Upper lobe of right lung (tissue), 1 donor: ENCODE measurements around the gene RPS6KA2. TPM values are rescaled to one million over a fixed set of nuclear protein-coding genes. Genes with fewer than 3 reads are reported as not detected.
A peak's percentile ranks its signal among the peaks of the same experiment; 100 is the strongest.

Experiments used
- ATAC-seq: fragments of 200-7000 bp; cut with Tn5 transposase; one replicate; pipeline ENCODE4 v1.9.1; 2020; ENCODE audit warnings: mild to moderate bottlenecking, moderate library complexity
- DNase-seq: peaks from one replicate; pipeline ENCODE4 v3.0.0-alpha.2; 2020
- H3K27ac ChIP-seq: fragments of 200-600 bp; one replicate; pipeline ENCODE4 v1.8.0; 2022
- H3K27me3 ChIP-seq: fragments of 200-600 bp; one replicate; pipeline ENCODE4 v1.8.0; 2022; ENCODE audit warnings: mild to moderate bottlenecking
- H3K36me3 ChIP-seq: fragments of 200-600 bp; one replicate; pipeline ENCODE4 v1.8.0; 2022
- H3K4me1 ChIP-seq: fragments of 200-600 bp; one replicate; pipeline ENCODE4 v1.8.0; 2022
- H3K4me3 ChIP-seq: fragments of 200-600 bp; one replicate; pipeline ENCODE4 v1.8.0; 2022; ENCODE audit warnings: mild to moderate bottlenecking
- H3K9me3 ChIP-seq: fragments of 200-600 bp; one replicate; pipeline ENCODE4 v1.8.0; 2022
- CTCF ChIP-seq: fragments of 200-600 bp; IDR thresholded peaks from one replicate; pipeline ENCODE4 v1.8.0; 2022; ENCODE audit warnings: antibody characterized with exemption
- intact Hi-C: fragments of 100-400 bp; cut with DNase I; formaldehyde crosslinking; loops from one replicate; pipeline ENCODE4 v1.11.0; 2022
- total RNA-seq: library from RNA; stranded (reverse); fragmentation: NEBNext Ultra II Directional; extraction: Animal tissue kit (Norgen Biotek cat#: 25700); gene quantifications from one replicate; pipeline ENCODE4 v1.2.1, GENCODE V29; 2021
- donor health status: DM: no; HTN: yes; CAD: no; lungs with severe emphysema.

Gene RPS6KA2
- total RNA-seq, 1 donor from 2014 or later: 136 TPM

- Histone ChIP-seq H3K36me3 (no peaks in the 10 kb centered on the region), H3K9me3 (no peaks in the 10 kb centered on the region), H3K27me3 (no peaks in the 10 kb centered on the region), H3K4me3 (peak overlapping the region; percentile 93), H3K27ac (peak overlapping the region; percentile 96), H3K4me1 (peaks cover 20% of the 10 kb centered on the region)
- DNase-seq: no peak
- no peak for ATAC-seq
- intact Hi-C loops: no loop called here
- no peak for TF ChIP-seq CTCF
Measured at GRCh38 chr6:166381381-166381732, 245.7 kb downstream of the RPS6KA2 start.

DNA sequence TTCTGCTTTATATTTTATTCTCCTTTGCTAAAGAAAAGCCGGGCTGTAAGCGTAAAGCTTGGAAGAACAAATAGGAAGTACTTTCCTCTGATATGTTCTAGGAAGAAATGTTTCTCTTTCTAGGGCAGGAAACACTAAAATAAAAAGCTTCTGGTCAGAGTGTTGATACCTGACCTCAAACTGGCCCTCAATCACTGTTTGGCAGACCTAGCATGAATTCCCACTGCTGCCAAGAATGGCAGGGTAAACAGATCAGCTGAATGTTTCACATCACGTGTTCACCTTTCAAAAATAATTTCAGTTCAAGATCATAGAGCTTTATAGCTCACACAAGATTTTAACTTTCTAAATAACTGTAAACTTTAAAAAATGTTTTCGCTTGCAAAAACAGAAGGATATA is 247.3 kb downstream of the RPS6KA2 start:
- Histone ChIP-seq H3K36me3 (no peaks in the 10 kb centered on the region), H3K9me3 (no peaks in the 10 kb centered on the region), H3K4me3 (no peak overlapping the region), H3K27ac (no peak overlapping the region), H3K4me1 (peaks cover 20% of the 10 kb centered on the region), H3K27me3 (no peaks in the 10 kb centered on the region)
- DNase-seq (no peak), ATAC-seq (no peak)
- TF ChIP-seq CTCF: no peak
- intact Hi-C loops: no loop called here

- no peak overlapping the region for H3K4me3 ChIP-seq
- H3K27ac ChIP-seq: no peak overlapping the region
- intact Hi-C loops: no loop called here
- peaks cover 19% of the 10 kb centered on the region for H3K4me1 ChIP-seq
- no peaks in the 10 kb centered on the region for H3K36me3 ChIP-seq
- TF ChIP-seq CTCF: no peak
- no peaks in the 10 kb centered on the region for H3K9me3 ChIP-seq
- ATAC-seq: no peak
- DNase-seq: no peak
- H3K27me3 ChIP-seq: no peaks in the 10 kb centered on the region
Measured at GRCh38 chr6:166379103-166379586, 247.9 kb downstream of the RPS6KA2 start.

GRCh38 chr6:166377721-166378120 is 249.3 kb downstream of the RPS6KA2 start:
- Histone ChIP-seq H3K27ac (no peak overlapping the region), H3K4me3 (no peak overlapping the region), H3K9me3 (no peaks in the 10 kb centered on the region), H3K4me1 (peaks cover 13% of the 10 kb centered on the region), H3K36me3 (no peaks in the 10 kb centered on the region), H3K27me3 (no peaks in the 10 kb centered on the region)
- intact Hi-C loops: no loop called here
- ATAC-seq (no peak), DNase-seq (no peak)
- no peak for TF ChIP-seq CTCF

- Histone ChIP-seq H3K9me3 (no peaks in the 10 kb centered on the region), H3K36me3 (no peaks in the 10 kb centered on the region), H3K27me3 (no peaks in the 10 kb centered on the region), H3K4me1 (peaks cover 6% of the 10 kb centered on the region), H3K4me3 (no peak overlapping the region), H3K27ac (no peak overlapping the region)
- no peak for TF ChIP-seq CTCF
- intact Hi-C loops: no loop called here
- DNase-seq: no peak
- ATAC-seq: no peak
Measured at GRCh38 chr6:166375013-166375412, 252.0 kb downstream of the RPS6KA2 start.

DNA sequence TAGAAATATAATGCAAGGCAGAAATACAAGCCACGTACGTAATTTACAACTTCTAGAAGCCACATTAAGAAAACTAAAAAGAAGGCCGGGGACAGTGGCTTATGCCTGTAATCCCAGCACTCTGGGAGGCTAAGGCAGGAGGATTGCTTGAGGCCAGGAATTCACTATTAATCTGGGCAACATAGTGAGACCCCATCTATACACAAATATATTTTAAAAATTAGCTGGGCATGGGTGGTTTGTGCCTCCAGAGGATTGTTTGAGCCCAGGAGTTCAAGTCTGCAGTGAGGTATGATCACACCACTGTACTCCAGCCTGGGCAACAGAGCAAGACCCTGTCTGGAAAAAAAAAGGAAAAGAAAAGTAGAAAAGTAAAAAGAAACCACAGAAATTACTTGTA is 256.6 kb downstream of the RPS6KA2 start:
- no peak for TF ChIP-seq CTCF
- H3K27ac ChIP-seq: no peak overlapping the region
- H3K4me1 ChIP-seq: no peaks in the 10 kb centered on the region
- no peaks in the 10 kb centered on the region for H3K27me3 ChIP-seq
- peaks cover 15% of the 10 kb centered on the region for H3K36me3 ChIP-seq
- intact Hi-C loops: no loop called here
- no peak overlapping the region for H3K4me3 ChIP-seq
- no peak for DNase-seq
- no peak for ATAC-seq
- H3K9me3 ChIP-seq: no peaks in the 10 kb centered on the region
